Activated CD8-positive, alpha-beta T cell treated with anti-CD3 and anti-CD28 coated beads, Interleukin-2, amount 10 ng/mL, durations not matched to agents 7 days and 5 days (primary cell): Measurements from ENCODE around the gene GXYLT2. TPM values are rescaled to one million over a fixed set of nuclear protein-coding genes. Genes with fewer than 3 reads are reported as not detected.

Source experiments
- ATAC-seq: fragments of 150-1000 bp; cut with Tn5 transposase; one replicate; pipeline ENCODE4 v1.10.0; 2021; ENCODE audit warnings: moderate library complexity
- CTCF ChIA-PET: fragments of 350-600 bp; sonication (Branson Sonifier 250); formaldehyde crosslinking; loops from one replicate; lab custom pipeline; 2021; ENCODE audit warnings: antibody characterized with exemption; lab: Charles Lee
- POLR2A ChIA-PET: fragments of 350-600 bp; sonication (Branson Sonifier 250); formaldehyde crosslinking; loops from one replicate; lab custom pipeline; 2021; ENCODE audit warnings: antibody characterized with exemption; lab: Charles Lee
- DNase-seq: peaks from one replicate; pipeline ENCODE4 v3.0.0-alpha.2; 2020
- H3K27ac Mint-ChIP-seq: one replicate; pipeline ENCODE4 v1.8.0; 2021; ENCODE audit warnings: mild to moderate bottlenecking, mixed read lengths
- H3K27me3 Mint-ChIP-seq: one replicate; pipeline ENCODE4 v1.8.0; 2021; ENCODE audit warnings: low read depth, mixed read lengths
- H3K36me3 Mint-ChIP-seq: one replicate; pipeline ENCODE4 v1.8.0; 2021; ENCODE audit warnings: low read depth, mixed read lengths
- H3K4me1 Mint-ChIP-seq: one replicate; pipeline ENCODE4 v1.8.0; 2021; ENCODE audit warnings: low read depth, mixed read lengths
- H3K4me3 Mint-ChIP-seq: one replicate; pipeline ENCODE4 v1.8.0; 2021; ENCODE audit warnings: mild to moderate bottlenecking, mixed read lengths
- H3K9me3 Mint-ChIP-seq: one replicate; pipeline ENCODE4 v1.8.0; 2022; ENCODE audit warnings: mixed read lengths; ENCODE audit not compliant: insufficient read depth
- total RNA-seq, 2 experiments: library from RNA; stranded (reverse); gene quantifications; one replicate each; pipeline ENCODE4 v1.2.3, GENCODE V29; 2021

The GXYLT2 gene
- total RNA-seq, 2 experiments from 2014 or later = not detected

GRCh38 chr3:72896996-72897757, 9.3 kb downstream of the GXYLT2 start:
- no peaks in the 10 kb centered on the region for H3K36me3 Mint-ChIP-seq
- no peaks in the 10 kb centered on the region for H3K4me1 Mint-ChIP-seq
- ChIA-PET POLR2A (no interaction called here), CTCF (interaction anchor here (0.9 to 1.4 kb wide), 2 partner anchors 28 to 159 kb away, joined by 3 to 4 read pairs; no protein-coding TSS in a partner anchor)
- no peak overlapping the region for H3K27ac Mint-ChIP-seq
- DNase-seq (no peak), ATAC-seq (no peak)
- H3K27me3 Mint-ChIP-seq = peaks cover 20% of the 10 kb centered on the region
- no peaks in the 10 kb centered on the region for H3K9me3 Mint-ChIP-seq
- H3K4me3 Mint-ChIP-seq = no peak overlapping the region

GRCh38 chr3:72897758-72898007, 9.8 kb downstream of the GXYLT2 start:
- no peaks in the 10 kb centered on the region for H3K4me1 Mint-ChIP-seq
- DNase-seq (no peak), ATAC-seq (no peak)
- no peak overlapping the region for H3K27ac Mint-ChIP-seq
- ChIA-PET POLR2A (no interaction called here), CTCF (no interaction called here)
- H3K36me3 Mint-ChIP-seq = no peaks in the 10 kb centered on the region
- no peak overlapping the region for H3K4me3 Mint-ChIP-seq
- no peaks in the 10 kb centered on the region for H3K9me3 Mint-ChIP-seq
- H3K27me3 Mint-ChIP-seq = peaks cover 17% of the 10 kb centered on the region

GRCh38 chr3:72899349-72899765, 11.5 kb downstream of the GXYLT2 start:
- peaks cover 11% of the 10 kb centered on the region for H3K27me3 Mint-ChIP-seq
- no peak overlapping the region for H3K4me3 Mint-ChIP-seq
- H3K4me1 Mint-ChIP-seq = no peaks in the 10 kb centered on the region
- CTCF ChIA-PET = no interaction called here
- POLR2A ChIA-PET = no interaction called here
- DNase-seq (no peak), ATAC-seq (no peak)
- no peaks in the 10 kb centered on the region for H3K36me3 Mint-ChIP-seq
- no peaks in the 10 kb centered on the region for H3K9me3 Mint-ChIP-seq
- no peak overlapping the region for H3K27ac Mint-ChIP-seq

DNA sequence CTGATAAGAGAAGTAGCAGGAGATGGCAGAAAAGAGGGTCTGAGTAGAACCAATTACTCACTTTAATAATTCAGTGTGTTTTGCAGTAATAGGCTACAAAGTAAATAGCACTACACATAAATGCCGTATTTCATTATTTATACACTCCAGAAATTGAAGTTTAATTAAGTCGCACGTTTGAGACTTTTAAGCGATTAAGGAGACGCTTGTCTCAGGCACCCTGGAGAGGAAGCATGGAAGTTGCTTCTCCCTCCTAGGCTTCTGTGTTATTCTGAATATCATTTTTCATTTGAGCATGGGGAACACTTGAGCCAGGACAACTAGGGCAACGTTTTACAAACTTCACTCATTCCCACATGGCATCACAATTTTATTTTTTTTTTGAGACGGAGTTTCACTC, 12.2 kb downstream of the GXYLT2 start:
- Mint-ChIP-seq H3K27me3 (peaks cover 11% of the 10 kb centered on the region), H3K4me3 (no peak overlapping the region), H3K27ac (no peak overlapping the region), H3K36me3 (no peaks in the 10 kb centered on the region), H3K9me3 (no peaks in the 10 kb centered on the region), H3K4me1 (no peaks in the 10 kb centered on the region)
- DNase-seq (no peak), ATAC-seq (no peak)
- ChIA-PET POLR2A (no interaction called here), CTCF (no interaction called here)

GRCh38 chr3:72901840-72902239, 14.0 kb downstream of the GXYLT2 start:
- Mint-ChIP-seq H3K27ac (no peak overlapping the region), H3K9me3 (no peaks in the 10 kb centered on the region), H3K36me3 (no peaks in the 10 kb centered on the region), H3K27me3 (peaks cover 7% of the 10 kb centered on the region), H3K4me3 (no peak overlapping the region), H3K4me1 (no peaks in the 10 kb centered on the region)
- ATAC-seq = no peak
- no peak for DNase-seq
- CTCF ChIA-PET = no interaction called here
- POLR2A ChIA-PET = no interaction called here

DNA sequence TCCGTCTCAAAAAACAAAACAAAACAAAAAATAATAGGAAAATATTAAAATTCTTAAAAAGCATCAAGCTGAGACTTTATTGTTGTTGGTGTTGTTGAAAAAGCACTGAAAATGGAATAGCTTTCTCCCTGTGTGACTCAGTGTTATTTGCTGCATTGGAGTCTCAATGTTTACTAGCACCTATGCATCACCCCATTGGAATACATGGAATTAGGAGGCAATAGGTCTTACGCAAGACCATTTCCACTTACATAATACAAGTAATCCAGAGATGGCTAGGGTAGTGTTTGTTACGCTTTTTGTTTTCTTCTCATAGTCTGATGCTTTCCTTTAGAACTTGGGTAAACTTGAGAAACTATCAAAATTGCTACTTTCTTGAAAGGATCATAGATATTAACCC, 15.2 kb downstream of the GXYLT2 start:
- Mint-ChIP-seq H3K9me3 (no peaks in the 10 kb centered on the region), H3K4me1 (no peaks in the 10 kb centered on the region), H3K27ac (no peak overlapping the region), H3K36me3 (no peaks in the 10 kb centered on the region), H3K27me3 (peaks cover 4% of the 10 kb centered on the region), H3K4me3 (no peak overlapping the region)
- ATAC-seq (no peak), DNase-seq (no peak)
- ChIA-PET POLR2A (no interaction called here), CTCF (no interaction called here)

GRCh38 chr3:72904163-72904562, 16.3 kb downstream of the GXYLT2 start:
- DNase-seq (no peak), ATAC-seq (no peak)
- ChIA-PET POLR2A (no interaction called here), CTCF (no interaction called here)
- Mint-ChIP-seq H3K9me3 (no peaks in the 10 kb centered on the region), H3K27ac (no peak overlapping the region), H3K36me3 (no peaks in the 10 kb centered on the region), H3K27me3 (peaks cover 4% of the 10 kb centered on the region), H3K4me1 (no peaks in the 10 kb centered on the region), H3K4me3 (no peak overlapping the region)

GRCh38 chr3:72906154-72906553, 18.3 kb downstream of the GXYLT2 start:
- Mint-ChIP-seq H3K9me3 (no peaks in the 10 kb centered on the region), H3K36me3 (no peaks in the 10 kb centered on the region), H3K27ac (no peak overlapping the region), H3K4me1 (no peaks in the 10 kb centered on the region), H3K4me3 (no peak overlapping the region), H3K27me3 (peaks cover 6% of the 10 kb centered on the region)
- CTCF ChIA-PET = no interaction called here
- POLR2A ChIA-PET = no interaction called here
- no peak for DNase-seq
- no peak for ATAC-seq

DNA sequence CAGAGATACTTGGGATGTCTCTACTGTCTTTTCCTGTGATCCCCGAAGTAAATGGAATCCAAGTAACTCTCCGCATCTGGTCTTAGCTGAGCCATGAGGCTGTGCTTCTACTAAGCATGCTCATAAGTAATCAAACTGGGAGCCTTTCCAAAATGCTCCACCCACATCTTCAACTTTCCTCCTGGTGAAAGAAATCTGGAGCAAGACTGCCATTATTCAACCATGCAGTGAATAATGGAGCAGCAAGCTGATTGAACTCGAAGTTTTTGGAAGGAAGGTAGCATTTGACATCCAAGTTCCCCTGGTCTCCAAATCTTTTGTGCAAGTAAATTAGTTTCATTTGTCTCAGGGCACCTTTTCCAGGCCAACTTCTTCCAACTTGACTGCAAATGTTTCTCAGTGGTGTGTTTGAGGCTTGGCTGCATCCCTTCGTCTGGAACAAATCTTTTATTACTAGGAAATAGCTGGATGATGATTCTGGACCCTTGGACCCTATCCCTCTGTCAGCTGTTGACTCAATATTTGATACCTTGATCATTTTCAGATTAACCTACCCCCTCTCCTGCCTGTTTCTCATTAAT, 19.4 kb downstream of the GXYLT2 start:
- Mint-ChIP-seq H3K27ac (no peak overlapping the region), H3K9me3 (no peaks in the 10 kb centered on the region), H3K4me1 (no peaks in the 10 kb centered on the region), H3K36me3 (no peaks in the 10 kb centered on the region), H3K27me3 (peaks cover 6% of the 10 kb centered on the region), H3K4me3 (no peak overlapping the region)
- ChIA-PET POLR2A (interaction anchor here (0.5 kb wide), 1 partner anchor 244 kb away, joined by 3 read pairs; no protein-coding TSS in a partner anchor), CTCF (no interaction called here)
- DNase-seq = no peak
- no peak for ATAC-seq

GRCh38 chr3:72907731-72908620, 20.1 kb downstream of the GXYLT2 start:
- POLR2A ChIA-PET = interaction anchor here (0.5 kb wide), 1 partner anchor 243 kb away, joined by 3 read pairs; no protein-coding TSS in a partner anchor

DNA sequence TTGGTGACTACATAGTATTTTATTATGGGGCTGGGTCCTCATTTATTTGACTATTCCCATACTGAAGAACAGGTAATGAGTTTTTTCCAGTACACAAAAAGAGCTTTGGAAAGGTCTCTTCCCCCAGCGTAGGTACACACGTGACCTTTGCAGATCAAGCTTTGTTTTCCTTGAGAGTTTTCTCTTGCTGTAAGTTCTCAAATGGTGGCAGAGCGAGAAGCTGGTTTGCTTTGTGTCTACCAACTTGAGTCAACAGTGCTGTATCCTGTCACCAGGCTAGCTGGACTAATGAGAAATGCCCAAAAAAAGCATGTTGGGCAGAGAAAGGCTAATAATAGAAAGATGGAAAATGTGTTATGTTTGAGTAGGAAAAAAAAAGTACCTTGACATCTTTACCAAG, 21.7 kb downstream of the GXYLT2 start:
- DNase-seq (no peak), ATAC-seq (no peak)
- ChIA-PET POLR2A (no interaction called here), CTCF (no interaction called here)
- H3K4me1 Mint-ChIP-seq = no peaks in the 10 kb centered on the region
- peaks cover 4% of the 10 kb centered on the region for H3K27me3 Mint-ChIP-seq
- no peaks in the 10 kb centered on the region for H3K9me3 Mint-ChIP-seq
- H3K27ac Mint-ChIP-seq = no peak overlapping the region
- H3K36me3 Mint-ChIP-seq = no peaks in the 10 kb centered on the region
- H3K4me3 Mint-ChIP-seq = no peak overlapping the region

More at GRCh38 chr3:72907731-72908620, 20.1 kb downstream of the GXYLT2 start:
- H3K4me1 Mint-ChIP-seq = no peaks in the 10 kb centered on the region
- no peaks in the 10 kb centered on the region for H3K9me3 Mint-ChIP-seq
- H3K27ac Mint-ChIP-seq = no peak overlapping the region
- no peak for ATAC-seq
- CTCF ChIA-PET = no interaction called here
- DNase-seq = no peak
- no peak overlapping the region for H3K4me3 Mint-ChIP-seq
- H3K36me3 Mint-ChIP-seq = no peaks in the 10 kb centered on the region
- H3K27me3 Mint-ChIP-seq = peaks cover 6% of the 10 kb centered on the region

DNA sequence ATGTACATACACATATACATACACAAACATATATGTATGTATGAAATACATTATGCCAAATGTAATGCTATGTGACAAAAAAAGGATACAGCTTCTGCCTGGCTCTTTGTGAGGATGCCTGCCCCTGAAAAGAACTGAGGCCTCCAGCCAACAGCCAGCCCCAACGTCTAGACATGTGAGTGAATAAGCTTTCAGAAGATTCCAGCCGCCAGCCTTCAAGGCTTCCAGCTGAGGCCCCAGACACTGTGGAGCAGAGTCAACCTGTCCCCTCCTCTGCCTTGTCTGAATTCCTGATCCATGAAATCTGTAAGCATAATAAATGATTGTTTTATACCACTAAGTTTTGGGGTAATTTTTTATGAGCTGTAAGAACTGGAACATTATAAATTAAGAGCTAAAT, 24.7 kb downstream of the GXYLT2 start:
- H3K27me3 Mint-ChIP-seq = peaks cover 4% of the 10 kb centered on the region
- CTCF ChIA-PET = no interaction called here
- no peaks in the 10 kb centered on the region for H3K36me3 Mint-ChIP-seq
- H3K27ac Mint-ChIP-seq = no peak overlapping the region
- no peak overlapping the region for H3K4me3 Mint-ChIP-seq
- DNase-seq (no peak), ATAC-seq (no peak)
- POLR2A ChIA-PET = no interaction called here
- H3K9me3 Mint-ChIP-seq = no peaks in the 10 kb centered on the region
- H3K4me1 Mint-ChIP-seq = no peaks in the 10 kb centered on the region
